Ishikawa (cell line): ENCODE measurements around the gene GALNT2.

Experiments
- CREB1 ChIP-seq: IDR thresholded peaks from 2 replicates; pipeline ENCODE4 v1.6.1; 2012; ENCODE audit warnings: low read depth
- EP300 ChIP-seq: IDR thresholded peaks from 2 replicates; pipeline ENCODE4 v1.6.1; 2012; ENCODE audit warnings: borderline replicate concordance
- RAD21 ChIP-seq: IDR thresholded peaks from 2 replicates; pipeline ENCODE4 v1.6.1; 2012; ENCODE audit warnings: low read depth
- TCF12 ChIP-seq: IDR thresholded peaks from 2 replicates; pipeline ENCODE4 v1.6.1; 2012; ENCODE audit warnings: low read depth

GRCh38 chr1:230199554-230199953 lies 132.5 kb downstream of the GALNT2 start:
- TF ChIP-seq EP300 (no peak), RAD21 (no peak), CREB1 (no peak), TCF12 (no peak)
